BJ (cell line): ENCODE measurements around the gene CNTFR. TPM values are rescaled to one million over a fixed set of nuclear protein-coding genes. Genes with fewer than 3 reads are reported as not detected.

Experiments
- CTCF ChIA-PET: fragments of 350-600 bp; formaldehyde crosslinking; extraction: SDS; loops from one replicate; lab custom pipeline; 2021; ENCODE audit warnings: antibody characterized with exemption, inconsistent platforms; lab: Yijun Ruan, JAX
- POLR2A ChIA-PET: fragments of 300-600 bp; sonication (Branson Sonifier 250); formaldehyde crosslinking; extraction: SDS; loops from one replicate; lab custom pipeline; 2021; ENCODE audit warnings: antibody characterized with exemption; lab: Charles Lee
- DNase-seq: peaks from one replicate; pipeline ENCODE4 v3.0.0-alpha.2; 2011; ENCODE audit warnings: low read depth
- H3K27me3 ChIP-seq: 2 replicates; pipeline ENCODE4 v1.6.0; 2011; ENCODE audit warnings: low read length; ENCODE audit not compliant: control insufficient read depth, insufficient read depth
- H3K36me3 ChIP-seq: 2 replicates; pipeline ENCODE4 v1.5.1; 2011; ENCODE audit warnings: low read length; ENCODE audit not compliant: control insufficient read depth, insufficient read depth
- H3K4me3 ChIP-seq: 2 replicates; pipeline ENCODE4 v1.5.1; 2011; ENCODE audit warnings: low read depth, mild to moderate bottlenecking, control low read depth, low read length
- polyA plus RNA-seq: library from polyadenylated mRNA; depleted of rRNA; stranded (reverse); fragments of >200 nt; gene quantifications from 2 replicates; pipeline ENCODE4 v1.2.3, GENCODE V29; 2011
- TF ChIP-seq, protein P1 (sequence below): IDR thresholded peaks from 2 replicates; pipeline ENCODE4 v1.5.1; 2011; ENCODE audit warnings: low read depth, mild to moderate bottlenecking, control low read depth, inconsistent platforms, low read length, moderate library complexity; ENCODE audit not compliant: insufficient read depth

CNTFR gene
- polyA plus RNA-seq, 1 experiment = 0.09 TPM

DNA sequence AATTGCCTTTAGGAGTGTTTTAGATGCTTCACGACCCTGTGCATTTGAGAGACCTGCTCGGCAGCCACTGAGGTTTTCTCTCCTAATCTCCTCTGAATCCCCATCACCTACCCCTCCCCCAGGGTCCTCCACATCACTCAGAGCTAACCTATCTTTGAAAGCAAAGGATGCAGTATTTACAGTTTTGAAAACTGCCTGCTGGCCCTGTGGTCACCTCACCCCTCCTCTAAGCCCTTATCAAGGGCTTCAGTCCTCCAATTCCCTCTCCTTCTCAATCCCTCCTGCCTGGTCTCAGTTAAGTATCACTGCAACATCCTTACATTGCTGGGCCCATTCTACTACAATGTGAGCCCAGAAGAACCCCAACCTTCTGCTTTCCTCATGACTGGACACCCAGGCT is 17.8 kb upstream of the CNTFR start:
- ChIA-PET POLR2A (no interaction called here), CTCF (interaction anchor here (0.6 to 5.3 kb wide), 4 partner anchors 16 to 59 kb away, joined by 3 to 26 read pairs (median 3); no protein-coding TSS in a partner anchor)
- peaks cover 4% of the 10 kb centered on the region for H3K27me3 ChIP-seq
- no peak overlapping the region for H3K4me3 ChIP-seq
- no peak for DNase-seq
- TF ChIP-seq, protein P1, sequence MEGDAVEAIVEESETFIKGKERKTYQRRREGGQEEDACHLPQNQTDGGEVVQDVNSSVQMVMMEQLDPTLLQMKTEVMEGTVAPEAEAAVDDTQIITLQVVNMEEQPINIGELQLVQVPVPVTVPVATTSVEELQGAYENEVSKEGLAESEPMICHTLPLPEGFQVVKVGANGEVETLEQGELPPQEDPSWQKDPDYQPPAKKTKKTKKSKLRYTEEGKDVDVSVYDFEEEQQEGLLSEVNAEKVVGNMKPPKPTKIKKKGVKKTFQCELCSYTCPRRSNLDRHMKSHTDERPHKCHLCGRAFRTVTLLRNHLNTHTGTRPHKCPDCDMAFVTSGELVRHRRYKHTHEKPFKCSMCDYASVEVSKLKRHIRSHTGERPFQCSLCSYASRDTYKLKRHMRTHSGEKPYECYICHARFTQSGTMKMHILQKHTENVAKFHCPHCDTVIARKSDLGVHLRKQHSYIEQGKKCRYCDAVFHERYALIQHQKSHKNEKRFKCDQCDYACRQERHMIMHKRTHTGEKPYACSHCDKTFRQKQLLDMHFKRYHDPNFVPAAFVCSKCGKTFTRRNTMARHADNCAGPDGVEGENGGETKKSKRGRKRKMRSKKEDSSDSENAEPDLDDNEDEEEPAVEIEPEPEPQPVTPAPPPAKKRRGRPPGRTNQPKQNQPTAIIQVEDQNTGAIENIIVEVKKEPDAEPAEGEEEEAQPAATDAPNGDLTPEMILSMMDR = no peak
- H3K36me3 ChIP-seq = no peaks in the 10 kb centered on the region

DNA sequence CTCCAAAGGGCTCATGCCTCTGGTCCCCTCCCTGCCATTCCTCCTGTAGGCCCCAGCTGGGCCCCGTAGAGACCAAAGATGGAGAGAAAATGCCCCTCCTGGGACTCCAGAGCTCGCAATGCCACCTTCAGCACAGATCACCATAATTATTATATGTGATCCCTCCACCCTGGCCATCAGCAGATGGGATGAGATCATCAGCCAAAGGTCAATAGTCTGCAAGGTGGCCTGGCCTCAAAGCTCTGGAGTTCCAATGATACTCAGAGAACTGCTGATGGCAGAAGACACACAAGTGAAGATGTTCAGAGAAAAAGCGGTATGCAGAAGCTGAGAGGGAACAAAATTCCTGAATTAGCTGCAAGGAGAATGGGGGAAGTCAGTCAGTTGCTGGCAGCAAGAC is 17.4 kb upstream of the CNTFR start:
- ChIA-PET CTCF (interaction anchor here (1.0 to 5.3 kb wide), 4 partner anchors 12 to 59 kb away, joined by 3 to 26 read pairs (median 3); no protein-coding TSS in a partner anchor), POLR2A (no interaction called here)
- Histone ChIP-seq H3K4me3 (no peak overlapping the region), H3K36me3 (no peaks in the 10 kb centered on the region), H3K27me3 (peaks cover 4% of the 10 kb centered on the region)
- TF ChIP-seq, protein P1 = no peak
- DNase-seq = no peak

DNA sequence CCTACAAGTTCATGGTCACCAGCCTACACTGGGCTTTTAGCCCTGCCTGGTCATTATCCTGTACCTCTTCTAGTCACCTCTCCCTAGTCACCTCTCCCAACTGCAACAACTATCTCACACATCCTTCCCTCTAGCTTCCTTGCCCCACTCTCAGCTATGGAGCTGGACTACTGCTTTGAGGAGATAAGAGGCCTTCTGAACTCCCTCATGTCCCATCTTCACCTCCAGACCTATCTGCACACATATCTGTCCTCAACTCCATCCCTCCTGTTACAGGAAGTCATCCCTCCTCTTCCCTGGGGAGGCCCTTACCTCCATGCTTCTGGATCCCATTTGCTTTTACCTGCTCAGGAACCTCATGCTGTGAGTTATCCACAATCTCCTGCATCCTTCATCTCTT is 16.7 kb upstream of the CNTFR start:
- H3K36me3 ChIP-seq = no peaks in the 10 kb centered on the region
- ChIA-PET POLR2A (no interaction called here), CTCF (interaction anchor here (0.8 to 5.3 kb wide), 5 partner anchors 11 to 202 kb away, joined by 3 to 37 read pairs (median 26); no protein-coding TSS in a partner anchor)
- H3K27me3 ChIP-seq = peaks cover 4% of the 10 kb centered on the region
- no peak for DNase-seq
- TF ChIP-seq, protein P1 = no peak
- H3K4me3 ChIP-seq = no peak overlapping the region

DNA sequence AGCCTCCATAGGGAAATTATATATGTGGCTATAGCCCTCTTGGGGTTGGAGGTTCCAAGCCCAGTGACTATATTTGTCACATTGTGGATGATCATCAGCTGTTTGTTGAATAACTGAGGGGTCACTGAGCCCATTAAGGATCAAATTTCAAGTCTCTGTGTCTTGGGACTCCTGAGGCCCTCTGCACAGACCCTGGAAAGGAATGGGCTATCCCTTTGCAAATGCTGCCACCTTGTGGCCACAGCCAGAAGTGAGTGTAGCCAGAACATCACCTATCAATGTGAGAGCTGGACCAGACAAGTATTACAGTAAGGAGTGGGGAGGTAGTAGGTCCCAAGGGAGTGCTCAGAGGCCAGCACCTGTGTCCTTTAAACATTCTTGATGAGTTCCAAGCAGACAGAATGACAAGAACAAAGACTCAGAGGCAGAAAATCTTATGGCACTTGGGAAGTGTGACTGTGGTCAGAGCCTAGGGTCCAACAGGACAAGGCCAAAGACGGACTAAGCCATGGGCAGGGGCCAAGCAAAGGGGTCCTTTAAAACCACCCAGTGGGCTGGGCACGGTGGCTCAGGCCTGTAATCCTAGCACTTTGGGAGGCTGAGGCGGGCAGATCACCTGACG is 14.2 kb upstream of the CNTFR start:
- Histone ChIP-seq H3K36me3 (no peaks in the 10 kb centered on the region), H3K27me3 (peaks cover 4% of the 10 kb centered on the region), H3K4me3 (no peak overlapping the region)
- ChIA-PET CTCF (interaction anchor here (0.6 to 4.2 kb wide), 38 partner anchors 8 to 270 kb away, joined by 3 to 40 read pairs (median 4); partner anchors contain the start of genes CNTFR, DCTN3 and RPP25L), POLR2A (no interaction called here)
- TF ChIP-seq, protein P1 = peak; percentile 88
- DNase-seq = no peak

DNA sequence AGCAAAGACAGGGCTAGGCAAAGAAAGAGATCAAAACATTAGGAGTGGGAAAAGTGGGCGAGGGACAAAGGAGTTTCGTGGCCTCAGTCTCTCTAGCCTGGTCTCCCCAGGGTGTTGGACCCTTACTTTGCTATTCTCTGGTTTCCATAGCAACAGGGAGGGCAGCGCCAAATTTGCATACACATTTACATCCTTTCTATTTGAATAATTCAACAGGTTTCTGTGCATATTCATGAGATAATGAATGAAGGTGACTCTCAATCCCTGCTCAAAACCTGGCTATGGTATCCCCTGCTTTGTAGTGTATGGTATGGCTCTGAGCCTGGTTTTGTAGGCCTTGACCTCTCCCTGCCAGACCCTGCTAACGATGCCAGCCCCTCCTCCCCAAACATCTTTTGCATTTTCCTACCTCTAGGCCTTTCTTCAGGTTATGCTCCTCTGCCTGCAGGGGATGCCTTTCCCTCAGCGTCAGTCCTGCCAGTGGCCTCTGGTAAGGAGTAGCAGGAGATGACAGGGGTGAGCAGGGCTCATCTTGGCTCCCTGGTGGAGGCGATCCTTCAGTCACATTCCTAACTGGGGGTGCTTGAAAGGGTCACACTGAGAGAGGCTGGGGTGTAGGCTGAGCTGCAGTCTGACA is 12.5 kb upstream of the CNTFR start:
- Histone ChIP-seq H3K36me3 (no peaks in the 10 kb centered on the region), H3K27me3 (peaks cover 4% of the 10 kb centered on the region), H3K4me3 (no peak overlapping the region)
- DNase-seq = no peak
- TF ChIP-seq, protein P1 = no peak
- POLR2A ChIA-PET = no interaction called here
- CTCF ChIA-PET = interaction anchor here (1.0 to 4.2 kb wide), 12 partner anchors 7 to 55 kb away, joined by 3 to 40 read pairs (median 14); partner anchors contain the start of genes ARID3C, DCTN3, GALT and RPP25L
